HPDE6-E6E7 (cell line): ENCODE data around the gene CXorf49B.
"Not testable (repeated sequence)": the region's sequence is repeated elsewhere in the genome, so short reads cannot be mapped to it uniquely, and the experiment has no call there.

ENCODE experiments used
- DNase-seq: peaks from one replicate; pipeline ENCODE4 v3.0.0; 2011; ENCODE audit warnings: missing footprints; ENCODE audit errors: extremely low spot score

CXorf49B gene

DNA sequence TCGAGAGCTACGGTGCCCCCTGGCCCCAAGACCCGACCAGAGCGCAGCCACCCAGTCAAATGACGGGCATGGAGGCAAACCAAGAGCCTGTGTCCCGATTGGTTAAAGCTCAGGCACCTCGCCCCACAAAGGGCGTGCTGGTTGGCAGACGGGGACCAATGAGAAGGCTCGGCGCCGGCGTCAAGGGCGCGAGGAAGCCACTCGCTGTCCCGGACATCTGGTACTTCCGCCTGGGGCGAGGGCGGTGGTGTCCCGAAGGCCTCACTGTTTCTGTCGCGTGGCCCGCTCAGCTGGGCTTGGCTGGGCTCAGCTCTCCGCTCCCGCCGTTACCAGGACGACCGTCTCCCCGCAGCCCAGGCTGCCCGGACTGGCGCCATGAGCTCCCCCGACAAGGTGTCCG lies at the start of gene CXorf49B:
Gene CXorf49B (plus strand): TSS at position 301 of the 400 bp plus-strand sequence. CDS start 75 bp downstream, at position 376.
- not testable (repeated sequence) for DNase-seq

DNA sequence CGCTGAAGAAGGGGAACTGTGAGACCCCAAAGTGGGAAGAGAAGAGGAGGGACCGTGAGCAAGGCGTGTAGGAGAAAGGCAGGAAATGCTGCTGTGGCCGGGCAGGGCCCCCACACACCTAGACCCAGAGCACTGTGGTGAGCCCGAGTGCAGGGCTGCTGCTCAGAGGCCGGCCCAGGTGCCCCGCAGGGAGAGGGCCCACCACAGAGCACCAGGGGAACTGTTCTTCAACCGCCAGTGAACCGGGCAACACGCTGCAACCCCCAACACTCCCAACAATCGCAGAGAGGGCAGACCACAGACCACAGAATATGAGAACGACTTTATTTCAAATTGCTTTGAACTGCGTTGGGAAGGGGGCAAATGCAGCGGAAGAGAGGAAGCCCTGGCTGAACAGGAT lies 49.1 kb upstream of the CXorf49B start:
- not testable (repeated sequence) for DNase-seq

DNA sequence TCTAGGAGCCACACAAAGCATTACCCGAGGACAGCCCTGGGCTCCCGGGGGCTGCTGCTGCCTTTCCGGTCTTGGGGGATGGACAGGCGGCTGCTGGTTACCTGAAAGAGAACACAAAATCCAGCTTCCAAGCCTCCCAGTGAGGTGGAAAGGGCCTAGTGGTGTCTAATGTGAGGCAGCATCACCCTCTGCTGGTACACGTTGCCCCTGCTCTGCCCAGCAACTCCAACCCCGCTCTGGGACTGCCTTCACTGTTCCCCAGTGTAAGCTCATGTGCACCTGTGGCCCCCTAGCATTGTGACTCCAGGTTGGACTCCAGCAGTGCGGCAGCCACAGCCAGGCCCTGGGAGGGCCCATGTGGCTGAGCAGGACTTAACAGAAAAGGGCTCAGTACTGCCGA lies 47.6 kb upstream of the CXorf49B start:
- DNase-seq: not testable (repeated sequence)

- not testable (repeated sequence) for DNase-seq
These were observed 46.8 kb upstream of the CXorf49B start for GRCh38 chrX:71716323-71716722.

- not testable (repeated sequence) for DNase-seq
These were observed 45.0 kb upstream of the CXorf49B start, which contains the start of gene CXorf49 for GRCh38 chrX:71718185-71718584. TSS of gene CXorf49 (minus strand) at chrX:71718285. CDS start at chrX:71718151, 134 bp downstream.

DNA sequence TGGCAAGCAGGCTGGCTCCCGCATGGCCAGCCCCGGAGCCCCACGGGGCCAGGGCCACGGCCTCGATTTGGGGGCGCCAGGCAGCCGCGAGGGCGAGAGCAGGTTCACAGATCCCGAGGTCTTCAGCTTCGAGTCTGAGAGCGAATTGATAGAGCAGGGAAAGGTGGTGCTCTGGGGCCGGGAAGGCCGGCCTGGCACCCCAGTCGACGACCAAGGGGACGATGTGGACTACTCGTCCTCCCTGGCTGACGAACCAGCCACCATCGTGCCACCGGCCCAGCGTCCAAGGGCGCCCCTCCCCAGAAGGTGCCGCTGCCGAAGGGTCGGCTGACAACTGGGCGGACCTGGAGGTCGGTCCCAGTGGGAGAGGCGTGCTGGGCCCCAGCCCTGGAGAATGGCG lies 44.0 kb upstream of the CXorf49B start:
- not testable (repeated sequence) for DNase-seq

GRCh38 chrX:71720289-71720886 lies 42.8 kb upstream of the CXorf49B start:
- not testable (repeated sequence) for DNase-seq

DNA sequence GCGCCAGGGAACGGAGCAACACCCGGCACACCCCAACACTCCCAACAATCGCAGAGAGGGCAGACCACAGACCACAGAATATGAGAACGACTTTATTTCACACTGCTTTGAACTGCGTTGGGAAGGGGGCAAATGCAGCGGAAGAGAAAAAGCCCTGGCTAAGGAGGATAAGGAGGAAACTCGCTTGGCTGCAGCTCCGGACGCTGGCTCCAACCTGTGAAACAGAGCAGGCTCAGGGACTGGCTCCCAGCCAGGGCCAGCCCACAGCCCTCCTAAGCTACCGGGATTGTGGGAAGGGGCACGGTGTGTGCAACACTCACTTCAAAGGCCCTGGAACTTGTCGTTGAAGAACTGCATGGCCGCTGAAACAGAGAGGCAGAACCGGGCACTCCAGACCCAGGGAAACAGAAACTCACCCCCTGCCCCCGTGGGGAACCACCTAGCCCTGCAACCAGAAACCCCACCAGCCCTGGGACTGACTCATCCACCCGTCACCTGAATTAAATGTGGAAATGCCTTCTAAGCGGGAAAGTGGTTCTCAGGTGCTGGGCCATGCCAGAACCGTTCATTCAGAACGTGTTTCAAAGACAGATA lies 2.4 kb upstream of the CXorf49B start:
- not testable (repeated sequence) for DNase-seq

GRCh38 chrX:71764832-71765231 lies 1.7 kb downstream of the CXorf49B start:
- DNase-seq: not testable (repeated sequence)

- DNase-seq: not testable (repeated sequence)
These were observed 2.5 kb downstream of the CXorf49B start for GRCh38 chrX:71765613-71766012.

GRCh38 chrX:71767134-71767533 lies 4.0 kb downstream of the CXorf49B start:
- not testable (repeated sequence) for DNase-seq

GRCh38 chrX:71778322-71778721 lies 15.2 kb downstream of the CXorf49B start:
- DNase-seq: not testable (repeated sequence)

- not testable (repeated sequence) for DNase-seq
These were observed 19.2 kb downstream of the CXorf49B start for GRCh38 chrX:71782225-71782949.

GRCh38 chrX:71782950-71783299 lies 19.8 kb downstream of the CXorf49B start:
- not testable (repeated sequence) for DNase-seq

DNA sequence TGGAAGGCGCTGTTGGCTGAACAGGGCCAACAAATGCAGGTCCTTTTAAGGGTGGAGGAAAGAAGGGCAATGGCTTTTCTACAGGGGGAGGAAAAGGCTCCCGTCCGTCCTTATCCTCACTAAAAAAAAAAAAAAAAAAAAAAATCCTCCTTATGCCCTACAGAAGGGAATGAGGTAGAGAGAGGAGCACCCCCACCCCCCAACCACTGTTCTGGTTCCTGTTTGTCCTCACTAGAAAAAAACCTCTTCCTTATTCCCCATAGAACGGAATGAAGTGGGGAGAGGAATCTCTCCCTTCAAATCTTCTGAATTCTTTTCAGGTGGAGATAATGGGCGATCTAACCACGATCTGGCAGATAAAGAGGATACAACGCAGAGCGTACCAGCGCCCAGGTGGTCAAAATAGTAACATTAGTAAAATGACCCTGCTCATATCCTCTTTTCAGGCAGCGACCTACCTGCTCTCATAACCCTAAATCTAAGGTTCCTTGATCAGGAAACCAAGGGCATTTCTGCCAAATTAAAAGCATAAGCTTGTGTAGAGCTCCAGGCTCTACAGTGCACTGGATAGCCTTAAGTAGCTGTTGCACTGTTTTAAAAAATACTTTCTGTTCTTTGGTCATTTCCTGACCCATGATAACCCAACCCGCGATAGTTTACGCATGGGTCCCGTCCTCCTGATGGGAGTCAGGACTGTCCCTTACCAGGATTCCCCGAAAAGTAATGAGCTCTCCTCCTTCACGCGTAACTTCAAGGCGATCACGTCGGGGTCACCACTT lies 20.6 kb downstream of the CXorf49B start:
- DNase-seq: not testable (repeated sequence)

GRCh38 chrX:71784348-71784983 lies 21.3 kb downstream of the CXorf49B start:
- not testable (repeated sequence) for DNase-seq

- not testable (repeated sequence) for DNase-seq
These were observed 43.3 kb downstream of the CXorf49B start for GRCh38 chrX:71806450-71806849.

DNA sequence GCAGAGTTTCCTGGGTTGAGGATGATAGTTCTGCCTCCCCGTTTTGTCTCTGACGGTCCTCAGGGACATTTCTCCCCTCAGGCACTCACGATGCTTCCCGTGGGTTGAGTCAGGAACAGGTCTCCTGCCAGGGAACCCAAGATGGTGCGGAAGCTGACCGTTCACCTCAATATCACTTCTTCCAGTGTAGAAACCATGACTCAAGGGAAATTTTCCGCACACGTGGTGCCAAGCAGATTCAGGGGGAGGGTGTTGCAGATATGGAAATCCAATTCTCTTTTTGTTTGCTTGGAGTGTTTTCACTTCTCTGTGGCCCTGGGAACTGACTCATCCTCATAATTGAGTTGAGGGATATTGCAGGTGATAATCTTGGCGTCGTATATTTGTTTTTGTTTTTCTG lies 46.7 kb downstream of the CXorf49B start:
- DNase-seq: no peak

DNA sequence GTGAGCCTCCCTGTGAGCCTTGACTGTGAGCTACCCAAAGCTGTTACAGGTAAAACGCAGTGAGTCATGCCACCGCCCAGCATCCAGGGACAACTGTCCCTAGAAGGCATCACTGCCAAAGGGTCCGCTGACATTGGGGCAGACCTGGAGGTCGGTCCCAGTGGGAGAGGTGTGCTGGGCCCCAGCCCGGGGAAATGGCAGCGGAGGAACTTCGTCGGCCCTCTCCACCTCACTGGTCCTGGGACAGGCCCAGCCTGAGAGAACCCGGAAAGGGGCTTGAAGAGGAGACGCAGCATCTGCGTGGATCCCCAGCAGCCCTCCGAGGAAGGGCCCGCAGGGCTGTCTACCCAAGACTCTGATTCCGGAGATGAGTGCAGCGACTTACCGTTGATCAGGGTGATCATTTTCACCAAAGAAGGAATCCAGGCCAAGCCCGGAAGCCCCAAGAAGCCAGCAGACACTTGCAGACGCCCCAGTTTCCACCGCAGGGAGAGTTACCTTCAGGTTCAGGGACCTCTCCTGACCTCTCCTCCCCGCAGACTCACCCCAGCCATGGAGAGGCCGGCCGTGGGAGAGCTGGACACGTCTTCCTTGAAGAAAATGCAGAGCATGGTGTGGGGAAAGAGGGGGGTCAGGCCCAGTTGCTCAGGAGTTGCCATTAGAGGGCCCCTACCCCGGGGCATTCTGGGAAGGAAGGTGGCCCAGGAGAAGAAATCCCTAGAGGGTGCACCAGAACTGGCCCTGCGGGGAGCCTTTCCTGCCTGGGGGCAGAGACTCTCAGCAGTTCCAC lies 51.2 kb downstream of the CXorf49B start:
- DNase-seq: no peak

DNA sequence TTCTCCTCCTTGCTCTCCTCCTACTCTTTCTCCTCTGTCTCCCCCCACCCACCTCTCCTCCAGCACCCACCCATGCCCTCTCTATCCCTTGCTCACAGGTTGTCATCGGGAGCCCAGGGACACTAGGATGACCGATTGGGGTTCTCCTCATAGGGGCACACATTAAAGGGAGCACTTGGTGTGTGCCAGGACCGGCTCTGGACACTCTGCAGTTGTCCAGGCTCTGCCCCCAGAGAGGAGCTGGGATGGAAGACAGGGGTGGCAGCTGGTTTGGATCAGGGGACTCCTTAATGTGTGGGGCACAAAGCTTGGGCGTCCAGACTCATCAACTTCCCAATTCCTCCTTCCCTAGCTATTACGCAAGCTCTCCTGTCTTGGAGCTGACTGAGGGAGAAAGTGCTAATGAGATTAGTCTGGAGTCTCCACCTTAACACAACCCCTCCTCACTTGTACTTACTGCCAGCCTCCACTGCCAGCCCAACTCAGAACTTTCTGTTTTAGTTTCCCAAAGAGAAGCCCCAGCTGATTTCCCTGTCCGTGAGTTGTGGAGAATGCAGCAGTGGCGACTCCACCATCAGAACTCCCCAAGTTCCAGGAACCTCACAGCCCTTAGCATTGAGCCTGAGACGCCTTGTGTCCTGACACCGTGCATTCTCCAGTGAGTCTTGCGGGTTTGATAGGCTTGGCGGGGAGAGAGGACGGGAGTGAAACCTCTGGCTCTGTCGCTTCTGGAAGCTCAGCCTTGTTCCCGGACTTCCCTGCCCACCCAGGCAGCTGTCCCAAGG lies 52.2 kb downstream of the CXorf49B start:
- DNase-seq: no peak
